Keratinocyte (primary cell): ENCODE data around the gene CEACAM7.

Experiments used
- CTCF ChIP-seq, 3 experiments: IDR thresholded peaks in 1 of 3; conservative IDR thresholded peaks in 1 of 3; optimal IDR thresholded peaks in 1 of 3; 2 replicates in 2 of 3; 3 replicates in 1 of 3; pipeline versions ENCODE3 to v1.5.1; 2011; ENCODE audit warnings: low read length in 3 of 3, mild to moderate bottlenecking in 3 of 3, moderate library complexity in 2 of 3, control low read depth in 1 of 3, inconsistent platforms in 1 of 3; ENCODE audit not compliant: insufficient read depth in 2 of 3; ENCODE audit errors: extremely low read depth in 1 of 3
- EZH2 ChIP-seq: IDR thresholded peaks from one replicate; pipeline ENCODE4 v1.6.1; 2012; ENCODE audit warnings: inconsistent platforms, mild to moderate bottlenecking, low read length, moderate library complexity

GRCh38 chr19:41707871-41708371, 19.9 kb upstream of the CEACAM7 start:
- TF ChIP-seq CTCF (optimal IDR thresholded peaks at IDR 0.05 in 1 of 3, IDR thresholded peaks at IDR 0.05 in 1 of 3, conservative IDR thresholded peaks at IDR 0.05 in 1 of 3; ENCODE audit: extremely low read depth in 1 of 3, insufficient read depth in 2 of 3, low read length in 3 of 3) (no peak), EZH2 (no peak)
